HAP-1 (cell line): ENCODE data around the gene CDC37L1.
A peak's percentile ranks its signal among the peaks of the same experiment; 100 is the strongest.
"Not testable (repeated sequence)": the region's sequence is repeated elsewhere in the genome, so short reads cannot be mapped to it uniquely, and the experiment has no call there.

ENCODE experiments used
- DNase-seq, 2 experiments: peaks; one replicate each; pipeline ENCODE4 v3.0.0-alpha.2; 2016 to 2020; ENCODE audit warnings: low spot score in 2 of 2
- H3K27me3 ChIP-seq: fragments of 250-450 bp; sonication (Bioruptor Pico); 2 replicates; pipeline ENCODE4 v1.5.1; 2020; ENCODE audit warnings: low read depth, mild to moderate bottlenecking, moderate library complexity
- H3K36me3 ChIP-seq: fragments of 250-450 bp; sonication (Bioruptor Pico); replicated peaks from 2 replicates; pipeline ENCODE4 v1.5.1; 2020; ENCODE audit warnings: mild to moderate bottlenecking
- H3K4me1 ChIP-seq: fragments of 250-450 bp; sonication (Bioruptor Pico); 2 replicates; pipeline ENCODE4 v1.5.1; 2020; ENCODE audit warnings: mild to moderate bottlenecking
- H3K4me3 ChIP-seq: fragments of 250-450 bp; sonication (Bioruptor Pico); 2 replicates; pipeline ENCODE4 v1.5.1; 2020; ENCODE audit warnings: mild to moderate bottlenecking, moderate library complexity
- H3K9me3 ChIP-seq: fragments of 250-450 bp; sonication (Bioruptor Pico); 2 replicates; pipeline ENCODE4 v1.5.1; 2020; ENCODE audit warnings: mild to moderate bottlenecking, moderate library complexity
- in situ Hi-C: fragments of 300-500 bp; cut with MboI; formaldehyde crosslinking; loops from 3 replicates; pipeline ENCODE4 v1.14.3; 2020; ENCODE audit warnings: low sequenced_read_pairs, inconsistent platforms, mixed read lengths

The CDC37L1 gene

GRCh38 chr9:4740388-4740637 lies 60.9 kb downstream of the CDC37L1 start:
- Histone ChIP-seq H3K36me3 (peaks cover 6% of the 10 kb centered on the region; the same call in 1 of the 2 replicates), H3K4me1 (peaks cover 21% of the 10 kb centered on the region), H3K4me3 (peak overlapping the region; percentile 75), H3K9me3 (no peaks in the 10 kb centered on the region), H3K27me3 (no peaks in the 10 kb centered on the region)
- in situ Hi-C loops: loop anchor here (10.0 kb wide), 1 partner anchor 244 kb away; the partner anchor contains the start of gene JAK2
- DNase-seq: peak in 1 of 2 experiments; percentile 75

GRCh38 chr9:4740638-4741364 lies 61.4 kb downstream of the CDC37L1 start, which contains the start of gene AK3:
Gene AK3, minus strand, starts transcription at chr9:4741202. Its CDS starts 115 bp downstream, at chr9:4741087.
- in situ Hi-C loops: loop anchor here (10.0 kb wide), 1 partner anchor 244 kb away; the partner anchor contains the start of gene JAK2
- H3K27me3 ChIP-seq: no peaks in the 10 kb centered on the region
- DNase-seq: peak; percentile 84 to 93
- H3K9me3 ChIP-seq: no peaks in the 10 kb centered on the region
- peaks cover 21% of the 10 kb centered on the region for H3K4me1 ChIP-seq
- H3K36me3 ChIP-seq: peaks cover 6% of the 10 kb centered on the region; the same call in 1 of the 2 replicates
- peak within 1 kb of the TSS; percentile 75 for H3K4me3 ChIP-seq

- H3K36me3 ChIP-seq: peaks cover 6% of the 10 kb centered on the region; the same call in 1 of the 2 replicates
- H3K9me3 ChIP-seq: no peaks in the 10 kb centered on the region
- no peaks in the 10 kb centered on the region for H3K27me3 ChIP-seq
- in situ Hi-C loops: loop anchor here (10.0 kb wide), 1 partner anchor 243 kb away; the partner anchor contains the start of gene JAK2
- DNase-seq: peak; percentile 45 to 69
- peaks cover 23% of the 10 kb centered on the region for H3K4me1 ChIP-seq
- peak overlapping the region; percentile 75 for H3K4me3 ChIP-seq
These were observed 62.2 kb downstream of the CDC37L1 start for GRCh38 chr9:4741365-4742089.

- Histone ChIP-seq H3K9me3 (no peaks in the 10 kb centered on the region), H3K4me3 (peak overlapping the region; percentile 75), H3K27me3 (no peaks in the 10 kb centered on the region), H3K4me1 (peaks cover 27% of the 10 kb centered on the region), H3K36me3 (peaks cover 6% of the 10 kb centered on the region; the same call in 1 of the 2 replicates)
- DNase-seq: no peak
- in situ Hi-C loops: loop anchor here (10.0 kb wide), 1 partner anchor 243 kb away; the partner anchor contains the start of gene JAK2
These were observed 62.9 kb downstream of the CDC37L1 start for GRCh38 chr9:4742246-4742645.

- DNase-seq: no peak
- H3K27me3 ChIP-seq: no peaks in the 10 kb centered on the region
- no peaks in the 10 kb centered on the region for H3K9me3 ChIP-seq
- in situ Hi-C loops: loop anchor here (10.0 kb wide), 1 partner anchor 241 kb away; the partner anchor contains the start of gene JAK2
- H3K36me3 ChIP-seq: peaks cover 6% of the 10 kb centered on the region; the same call in 1 of the 2 replicates
- peaks cover 21% of the 10 kb centered on the region for H3K4me1 ChIP-seq
- H3K4me3 ChIP-seq: no peak overlapping the region
These were observed 63.9 kb downstream of the CDC37L1 start for GRCh38 chr9:4743131-4743875.

- DNase-seq: no peak
- in situ Hi-C loops: loop anchor here (10.0 kb wide), 1 partner anchor 238 kb away; the partner anchor contains the start of gene JAK2
- peaks cover 21% of the 10 kb centered on the region for H3K4me1 ChIP-seq
- H3K36me3 ChIP-seq: no peaks in the 10 kb centered on the region
- H3K27me3 ChIP-seq: no peaks in the 10 kb centered on the region
- no peaks in the 10 kb centered on the region for H3K9me3 ChIP-seq
- no peak overlapping the region for H3K4me3 ChIP-seq
These were observed 67.1 kb downstream of the CDC37L1 start for GRCh38 chr9:4746278-4747030.

- DNase-seq: no peak
- in situ Hi-C loops: loop anchor here (10.0 kb wide), 1 partner anchor 236 kb away; the partner anchor contains the start of gene JAK2
- Histone ChIP-seq H3K4me3 (no peak overlapping the region), H3K4me1 (peaks cover 6% of the 10 kb centered on the region; the same call in 1 of the 2 replicates), H3K36me3 (no peaks in the 10 kb centered on the region), H3K27me3 (no peaks in the 10 kb centered on the region), H3K9me3 (no peaks in the 10 kb centered on the region)
These were observed 69.2 kb downstream of the CDC37L1 start for GRCh38 chr9:4748612-4749011.

GRCh38 chr9:4750023-4750673 lies 70.8 kb downstream of the CDC37L1 start:
- no peak overlapping the region for H3K4me3 ChIP-seq
- peak in 1 of 2 experiments; percentile 42 for DNase-seq
- in situ Hi-C loops: loop anchor here (10.0 to 25.0 kb wide), 2 partner anchors 687 to 845 kb away; partner anchors contain the start of gene PLGRKT
- no peaks in the 10 kb centered on the region for H3K36me3 ChIP-seq
- no peaks in the 10 kb centered on the region for H3K27me3 ChIP-seq
- no peaks in the 10 kb centered on the region for H3K9me3 ChIP-seq
- H3K4me1 ChIP-seq: peaks cover 6% of the 10 kb centered on the region; the same call in 1 of the 2 replicates

GRCh38 chr9:4754530-4754929 lies 75.2 kb downstream of the CDC37L1 start:
- in situ Hi-C loops: loop anchor here (10.0 to 25.0 kb wide), 2 partner anchors 683 to 840 kb away; partner anchors contain the start of gene PLGRKT
- H3K27me3 ChIP-seq, DNase-seq, H3K9me3 ChIP-seq, H3K4me3 ChIP-seq, H3K36me3 ChIP-seq, H3K4me1 ChIP-seq: not testable (repeated sequence)

GRCh38 chr9:4755026-4755609 lies 75.7 kb downstream of the CDC37L1 start:
- in situ Hi-C loops: loop anchor here (10.0 to 25.0 kb wide), 2 partner anchors 682 to 840 kb away; partner anchors contain the start of gene PLGRKT
- Histone ChIP-seq H3K9me3 (no peaks in the 10 kb centered on the region), H3K36me3 (no peaks in the 10 kb centered on the region), H3K4me3 (no peak overlapping the region), H3K4me1 (no peaks in the 10 kb centered on the region), H3K27me3 (no peaks in the 10 kb centered on the region)
- DNase-seq: no peak

- Histone ChIP-seq H3K36me3 (no peaks in the 10 kb centered on the region), H3K9me3 (no peaks in the 10 kb centered on the region), H3K27me3 (no peaks in the 10 kb centered on the region), H3K4me1 (no peaks in the 10 kb centered on the region), H3K4me3 (no peak overlapping the region)
- in situ Hi-C loops: loop anchor here (10.0 to 25.0 kb wide), 2 partner anchors 681 to 838 kb away; partner anchors contain the start of gene PLGRKT
- DNase-seq: no peak
These were observed 77.1 kb downstream of the CDC37L1 start for GRCh38 chr9:4756420-4756819.
